Fibroblast of lung (primary cell): ENCODE measurements around the gene CFAP47. TPM values are rescaled to one million over a fixed set of nuclear protein-coding genes. Genes with fewer than 3 reads are reported as not detected.

Source experiments
- DNase-seq, 2 donors: peaks; one replicate each; pipeline versions ENCODE4 v3.0.0 to v3.0.0-alpha.2; 2010; ENCODE audit warnings: low read depth in 2 of 2
- H2AFZ ChIP-seq: 2 replicates; pipeline ENCODE4 v1.5.1; 2012; ENCODE audit warnings: low read length, control low read depth, inconsistent platforms
- H3K27ac ChIP-seq: 2 replicates; pipeline ENCODE4 v1.5.1; 2011; ENCODE audit warnings: low read length, control low read depth; ENCODE audit not compliant: insufficient read depth
- H3K27me3 ChIP-seq: 2 replicates; pipeline ENCODE4 v1.5.1; 2011; ENCODE audit warnings: mild to moderate bottlenecking, low read length; ENCODE audit not compliant: control insufficient read depth, insufficient read depth
- H3K36me3 ChIP-seq: 2 replicates; pipeline ENCODE4 v1.5.1; 2011; ENCODE audit warnings: low read length; ENCODE audit not compliant: control insufficient read depth, insufficient read depth
- H3K4me1 ChIP-seq: 2 replicates; pipeline ENCODE4 v1.5.1; 2011; ENCODE audit warnings: low read length; ENCODE audit not compliant: control insufficient read depth, insufficient read depth; ENCODE audit errors: extremely low read depth
- H3K4me2 ChIP-seq: 2 replicates; pipeline ENCODE4 v1.5.1; 2011; ENCODE audit warnings: low read length, control low read depth; ENCODE audit not compliant: insufficient read depth; ENCODE audit errors: extremely low read depth
- H3K4me3 ChIP-seq, 4 experiments: fragments of 200-600 bp in 1 of 4; sonication (generic) in 1 of 4; replicated peaks in 1 of 4; 2 replicates each; pipeline ENCODE4 v1.5.1; 2011 to 2016; ENCODE audit warnings: low read length in 4 of 4, low read depth in 3 of 4, mild to moderate bottlenecking in 3 of 4, control low read depth in 2 of 4, inconsistent platforms in 1 of 4, mixed read lengths in 1 of 4; ENCODE audit not compliant: insufficient read depth in 1 of 4; ENCODE audit errors: control extremely low read depth in 1 of 4
- H3K79me2 ChIP-seq: 2 replicates; pipeline ENCODE4 v1.5.1; 2012; ENCODE audit warnings: mild to moderate bottlenecking, low read length, inconsistent platforms; ENCODE audit not compliant: control insufficient read depth, insufficient read depth
- H3K9ac ChIP-seq: 2 replicates; pipeline ENCODE4 v1.5.1; 2011; ENCODE audit warnings: mild to moderate bottlenecking, low read length, control low read depth; ENCODE audit not compliant: insufficient read depth
- H3K9me3 ChIP-seq: 2 replicates; pipeline ENCODE4 v1.5.1; 2012; ENCODE audit warnings: low read depth, low read length; ENCODE audit not compliant: control insufficient read depth, insufficient read depth
- H4K20me1 ChIP-seq: 2 replicates; pipeline ENCODE4 v1.5.1; 2011; ENCODE audit warnings: low read length; ENCODE audit not compliant: control insufficient read depth, insufficient read depth; ENCODE audit errors: extremely low read depth
- EZH2 ChIP-seq: IDR thresholded peaks from 2 replicates; pipeline ENCODE4 v1.5.1; 2012; ENCODE audit warnings: low read length, control low read depth, mild to moderate bottlenecking; ENCODE audit errors: missing control alignments
- polyA plus RNA-seq, 2 donors: library from polyadenylated mRNA; depleted of rRNA in 1 of 2; stranded (reverse) in 1 of 2; unstranded in 1 of 2; fragments of >200 nt; gene quantifications; 2 replicates each; pipeline ENCODE4 v1.2.1, GENCODE V29; 2011 to 2012; ENCODE audit warnings: missing spikeins in 1 of 2
- total RNA-seq: library from RNA; depleted of rRNA; stranded (reverse); fragments of >200 nt; gene quantifications from 2 replicates; pipeline ENCODE4 v1.2.1, GENCODE V29; 2014
- TF ChIP-seq, protein P1 (sequence below), 2 donors: IDR thresholded peaks in 1 of 2; conservative IDR thresholded peaks in 1 of 2; 1 replicate in 1 of 2; 2 replicates in 1 of 2; pipeline ENCODE4 v1.5.1; 2011 to 2012; ENCODE audit warnings: low read length in 2 of 2, control low read depth in 1 of 2, inconsistent platforms in 1 of 2, low read depth in 1 of 2, mild to moderate bottlenecking in 1 of 2

The CFAP47 gene
- total and polyA plus RNA-seq, 2 donors (not counting 1 experiment from before 2014, with no cell fraction given) = not detected

DNA sequence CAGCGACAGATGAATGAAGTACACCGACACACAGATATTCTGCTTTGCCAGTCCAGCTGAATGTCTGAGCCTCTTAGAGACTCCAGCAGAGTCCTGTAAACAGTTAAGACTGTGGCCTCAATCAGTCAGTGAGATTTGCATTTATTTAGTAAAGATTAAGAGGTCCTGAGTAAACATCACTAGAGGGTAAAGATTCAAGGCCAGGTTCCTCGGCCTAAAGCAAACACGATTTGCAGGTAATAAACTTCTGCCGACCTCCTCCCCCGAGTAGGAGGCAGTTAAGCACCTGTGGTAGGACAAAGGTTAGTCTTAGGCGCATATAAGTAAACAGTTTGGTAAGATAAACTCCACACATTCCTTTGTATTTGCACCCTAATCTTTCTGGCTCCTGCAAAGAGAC, 99.6 kb downstream of the CFAP47 start:
- no peak overlapping the region for H3K4me3 ChIP-seq
- H3K27me3 ChIP-seq = no peaks in the 10 kb centered on the region
- H3K79me2 ChIP-seq = no peaks in the 10 kb centered on the region
- no peak for DNase-seq
- no peak overlapping the region for H3K4me2 ChIP-seq
- no peak overlapping the region for H3K9ac ChIP-seq
- TF ChIP-seq, protein P1, sequence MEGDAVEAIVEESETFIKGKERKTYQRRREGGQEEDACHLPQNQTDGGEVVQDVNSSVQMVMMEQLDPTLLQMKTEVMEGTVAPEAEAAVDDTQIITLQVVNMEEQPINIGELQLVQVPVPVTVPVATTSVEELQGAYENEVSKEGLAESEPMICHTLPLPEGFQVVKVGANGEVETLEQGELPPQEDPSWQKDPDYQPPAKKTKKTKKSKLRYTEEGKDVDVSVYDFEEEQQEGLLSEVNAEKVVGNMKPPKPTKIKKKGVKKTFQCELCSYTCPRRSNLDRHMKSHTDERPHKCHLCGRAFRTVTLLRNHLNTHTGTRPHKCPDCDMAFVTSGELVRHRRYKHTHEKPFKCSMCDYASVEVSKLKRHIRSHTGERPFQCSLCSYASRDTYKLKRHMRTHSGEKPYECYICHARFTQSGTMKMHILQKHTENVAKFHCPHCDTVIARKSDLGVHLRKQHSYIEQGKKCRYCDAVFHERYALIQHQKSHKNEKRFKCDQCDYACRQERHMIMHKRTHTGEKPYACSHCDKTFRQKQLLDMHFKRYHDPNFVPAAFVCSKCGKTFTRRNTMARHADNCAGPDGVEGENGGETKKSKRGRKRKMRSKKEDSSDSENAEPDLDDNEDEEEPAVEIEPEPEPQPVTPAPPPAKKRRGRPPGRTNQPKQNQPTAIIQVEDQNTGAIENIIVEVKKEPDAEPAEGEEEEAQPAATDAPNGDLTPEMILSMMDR (conservative IDR thresholded peaks at IDR 0.05 in 1 of 2, IDR thresholded peaks at IDR 0.05 in 1 of 2; ENCODE audit: low read depth in 1 of 2, low read length in 2 of 2) = no peak
- no peak for TF ChIP-seq EZH2
- H2AFZ ChIP-seq = no peak overlapping the region
- no peak overlapping the region for H3K27ac ChIP-seq
- no peaks in the 10 kb centered on the region for H3K9me3 ChIP-seq
- no peaks in the 10 kb centered on the region for H3K4me1 ChIP-seq
- H3K36me3 ChIP-seq = no peaks in the 10 kb centered on the region
- no peaks in the 10 kb centered on the region for H4K20me1 ChIP-seq

DNA sequence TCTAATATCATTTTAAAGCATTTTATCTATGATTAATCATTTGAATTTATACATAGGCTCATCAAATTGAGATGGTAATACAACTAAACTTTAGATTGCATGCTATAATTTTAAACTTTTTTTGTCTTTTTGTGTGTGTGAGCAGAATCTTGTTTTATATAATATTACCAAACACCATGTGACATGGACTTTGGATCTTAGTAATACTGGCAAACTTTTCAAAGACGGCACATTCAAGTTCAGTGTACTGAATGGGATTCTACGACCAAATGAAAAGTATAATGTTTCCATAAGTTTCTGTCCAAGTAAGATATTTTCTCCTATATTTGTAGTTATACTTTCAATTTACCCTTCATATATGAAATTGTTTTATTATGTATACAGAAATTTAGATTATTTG, 116.0 kb downstream of the CFAP47 start:
- Histone ChIP-seq H3K4me1 (no peaks in the 10 kb centered on the region), H3K36me3 (no peaks in the 10 kb centered on the region), H3K4me2 (no peak overlapping the region), H3K4me3 (no peak overlapping the region), H2AFZ (no peak overlapping the region), H3K27me3 (no peaks in the 10 kb centered on the region), H4K20me1 (no peaks in the 10 kb centered on the region), H3K9ac (no peak overlapping the region), H3K79me2 (no peaks in the 10 kb centered on the region), H3K27ac (no peak overlapping the region), H3K9me3 (no peaks in the 10 kb centered on the region)
- no peak for TF ChIP-seq EZH2
- TF ChIP-seq, protein P1 (conservative IDR thresholded peaks at IDR 0.05 in 1 of 2, IDR thresholded peaks at IDR 0.05 in 1 of 2; ENCODE audit: low read depth in 1 of 2, low read length in 2 of 2) = no peak
- no peak for DNase-seq

DNA sequence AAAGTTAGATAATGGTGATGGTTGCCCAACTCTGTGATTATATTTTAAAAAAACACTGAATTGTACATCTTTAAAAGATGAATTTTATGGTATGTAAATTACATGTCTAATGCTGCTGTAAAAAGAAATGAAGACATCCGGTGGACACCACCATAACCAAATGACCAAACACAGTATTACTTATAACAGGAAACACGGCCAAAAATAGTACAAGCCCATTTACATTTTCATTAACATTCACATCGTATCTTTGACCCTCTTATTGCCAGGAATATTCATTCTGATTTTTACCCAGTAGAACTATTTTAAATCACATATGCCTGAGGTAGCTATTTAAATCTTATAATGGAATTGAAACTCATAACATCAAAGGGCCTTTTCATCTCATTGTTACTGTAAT, 143.2 kb downstream of the CFAP47 start:
- Histone ChIP-seq H2AFZ (no peak overlapping the region), H3K9ac (no peak overlapping the region), H3K79me2 (no peaks in the 10 kb centered on the region), H4K20me1 (no peaks in the 10 kb centered on the region), H3K4me2 (no peak overlapping the region), H3K4me3 (no peak overlapping the region), H3K36me3 (no peaks in the 10 kb centered on the region), H3K4me1 (no peaks in the 10 kb centered on the region), H3K27me3 (no peaks in the 10 kb centered on the region), H3K9me3 (no peaks in the 10 kb centered on the region), H3K27ac (no peak overlapping the region)
- no peak for DNase-seq
- no peak for TF ChIP-seq EZH2
- TF ChIP-seq, protein P1 (conservative IDR thresholded peaks at IDR 0.05 in 1 of 2, IDR thresholded peaks at IDR 0.05 in 1 of 2; ENCODE audit: low read depth in 1 of 2, low read length in 2 of 2) = no peak
